Left ventricle myocardium inferior (tissue), 1 donor: ENCODE measurements around the gene TRIM29. TPM values are rescaled to one million over a fixed set of nuclear protein-coding genes. Genes with fewer than 3 reads are reported as not detected.

ENCODE experiments used
- DNase-seq: peaks from one replicate; pipeline ENCODE4 v3.0.0-alpha.2; 2020
- H3K27ac ChIP-seq: fragments of 200-600 bp; replicated peaks from 2 replicates; pipeline ENCODE4 v1.8.0; 2021
- H3K27me3 ChIP-seq: fragments of 200-600 bp; 2 replicates; pipeline ENCODE4 v1.8.0; 2021; ENCODE audit warnings: low read depth
- H3K36me3 ChIP-seq: fragments of 200-600 bp; 2 replicates; pipeline ENCODE4 v1.8.0; 2021
- H3K4me1 ChIP-seq: fragments of 200-600 bp; 2 replicates; pipeline ENCODE4 v1.8.0; 2021
- H3K4me3 ChIP-seq: fragments of 200-600 bp; 2 replicates; pipeline ENCODE4 v1.8.0; 2021; ENCODE audit warnings: mild to moderate bottlenecking, moderate library complexity
- H3K9me3 ChIP-seq: fragments of 200-600 bp; replicated peaks from 2 replicates; pipeline ENCODE4 v1.8.0; 2021
- CTCF ChIP-seq: fragments of 200-600 bp; IDR thresholded peaks from 2 replicates; pipeline ENCODE4 v1.8.0; 2021; ENCODE audit warnings: antibody characterized with exemption, mild to moderate bottlenecking, borderline replicate concordance
- intact Hi-C: fragments of 100-400 bp; cut with micrococcal nuclease; formaldehyde crosslinking; loops from one replicate; pipeline ENCODE4 v1.11.0; 2022
- total RNA-seq: library from RNA; stranded (reverse); fragmentation: NEBNext Ultra II Directional; extraction: Animal tissue kit (Norgen Biotek cat#: 25700); gene quantifications from one replicate; pipeline ENCODE4 v1.2.1, GENCODE V29; 2021
- donor health status: DM: no; HTN: yes; CAD: no; lungs with severe emphysema.

The TRIM29 gene
- total RNA-seq, 1 donor from 2014 or later = not detected

DNA sequence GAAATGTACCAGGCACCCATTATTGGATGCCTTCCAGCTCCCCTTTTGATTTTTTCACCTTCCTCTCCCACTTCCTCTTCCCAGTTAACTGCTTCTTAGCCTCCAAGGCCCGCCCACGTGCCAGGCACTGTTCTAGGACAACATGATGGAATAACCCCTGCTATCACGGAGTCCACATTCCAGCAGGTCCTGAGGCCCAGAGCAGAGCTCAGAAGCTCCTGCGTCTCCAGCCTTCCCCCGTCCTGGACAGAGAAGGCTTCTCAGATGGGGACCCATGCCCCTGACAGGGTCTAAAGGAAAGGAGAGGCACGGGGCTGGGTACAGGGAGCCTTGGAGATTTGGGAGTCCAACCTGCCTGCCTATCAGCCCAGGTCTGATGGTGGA is 29.1 kb downstream of the TRIM29 start:
- no peak overlapping the region for H3K27ac ChIP-seq
- H3K27me3 ChIP-seq = peaks cover 66% of the 10 kb centered on the region
- H3K4me3 ChIP-seq = no peak overlapping the region
- no peak for DNase-seq
- H3K36me3 ChIP-seq = no peaks in the 10 kb centered on the region
- H3K9me3 ChIP-seq = no peaks in the 10 kb centered on the region
- intact Hi-C loops = loop anchor here (5.0 kb wide), 1 partner anchor 436 kb away; no protein-coding TSS in a partner anchor
- TF ChIP-seq CTCF = no peak
- no peaks in the 10 kb centered on the region for H3K4me1 ChIP-seq

GRCh38 chr11:120108154-120108784 is 29.6 kb downstream of the TRIM29 start:
- Histone ChIP-seq H3K4me3 (no peak overlapping the region), H3K27ac (no peak overlapping the region), H3K36me3 (no peaks in the 10 kb centered on the region), H3K27me3 (peaks cover 67% of the 10 kb centered on the region), H3K4me1 (no peaks in the 10 kb centered on the region), H3K9me3 (no peaks in the 10 kb centered on the region)
- intact Hi-C loops = loop anchor here (5.0 kb wide), 1 partner anchor 436 kb away; no protein-coding TSS in a partner anchor
- peak; percentile 62 for DNase-seq
- peak; percentile 100 for TF ChIP-seq CTCF

GRCh38 chr11:120107692-120108091 is 30.2 kb downstream of the TRIM29 start:
- Histone ChIP-seq H3K4me1 (no peaks in the 10 kb centered on the region), H3K27ac (no peak overlapping the region), H3K4me3 (no peak overlapping the region), H3K27me3 (peaks cover 65% of the 10 kb centered on the region), H3K9me3 (no peaks in the 10 kb centered on the region), H3K36me3 (no peaks in the 10 kb centered on the region)
- intact Hi-C loops = loop anchor here (5.0 kb wide), 1 partner anchor 435 kb away; no protein-coding TSS in a partner anchor
- no peak for DNase-seq
- no peak for TF ChIP-seq CTCF

DNA sequence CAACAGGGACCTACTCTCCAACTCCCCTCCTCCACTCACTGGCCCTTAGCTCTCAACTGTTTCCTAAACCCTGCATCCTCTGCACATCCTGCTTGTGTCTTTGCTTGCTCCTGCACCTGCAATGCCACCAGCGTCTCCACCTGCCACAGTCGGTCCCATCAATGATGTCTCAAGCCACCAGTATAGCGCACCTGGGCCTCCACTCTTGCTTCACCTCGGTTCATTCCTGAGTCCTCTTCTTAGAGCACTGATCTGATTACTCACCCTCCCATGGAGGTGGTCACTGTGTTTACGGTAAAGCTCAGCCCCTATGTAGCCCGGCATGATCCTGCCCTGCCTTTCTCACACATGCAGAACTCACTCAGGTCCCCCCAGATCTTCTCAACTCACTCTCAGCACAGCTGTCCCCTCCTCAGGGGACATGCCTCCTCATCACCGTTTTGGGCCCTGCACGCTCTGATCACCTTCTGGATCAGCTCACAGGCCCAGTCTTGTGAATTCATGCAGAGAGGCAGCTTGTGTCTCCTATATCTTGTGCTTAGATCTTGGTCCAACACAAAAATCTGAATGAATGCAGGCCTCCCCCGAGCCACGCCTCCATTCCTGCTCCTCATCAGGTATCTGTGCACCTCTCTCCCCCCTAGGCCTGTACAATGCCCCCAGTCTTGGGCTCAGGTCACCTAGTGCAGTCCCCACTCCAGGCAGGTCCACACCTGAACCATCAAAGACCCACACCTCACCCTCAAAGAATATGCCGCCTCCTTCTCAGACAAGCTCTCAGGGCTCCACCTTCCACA is 31.4 kb downstream of the TRIM29 start:
- DNase-seq = no peak
- intact Hi-C loops = loop anchor here (5.0 kb wide), 1 partner anchor 434 kb away; no protein-coding TSS in a partner anchor
- peaks cover 67% of the 10 kb centered on the region for H3K27me3 ChIP-seq
- H3K27ac ChIP-seq = no peak overlapping the region
- H3K4me1 ChIP-seq = no peaks in the 10 kb centered on the region
- H3K36me3 ChIP-seq = no peaks in the 10 kb centered on the region
- H3K4me3 ChIP-seq = no peak overlapping the region
- H3K9me3 ChIP-seq = no peaks in the 10 kb centered on the region
- no peak for TF ChIP-seq CTCF

DNA sequence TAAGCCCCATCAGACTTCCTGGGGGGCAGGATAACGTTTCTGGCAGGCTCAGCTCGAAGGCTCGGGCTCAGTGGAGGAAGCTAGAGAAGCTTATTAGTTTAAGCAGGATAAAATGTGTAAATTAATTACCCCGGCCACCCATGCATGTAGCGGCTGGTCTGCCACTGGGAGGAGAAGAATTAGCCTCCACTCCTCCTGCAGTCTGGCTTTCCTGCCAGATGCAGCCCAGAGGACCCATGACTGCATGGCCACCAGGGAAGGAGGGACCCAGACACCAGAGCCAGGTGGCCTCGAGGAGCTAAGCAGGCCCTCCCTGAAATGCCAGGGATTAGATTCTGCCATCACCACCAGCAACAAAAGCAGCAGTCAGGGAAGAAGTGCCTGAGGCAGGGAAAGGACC is 32.3 kb downstream of the TRIM29 start:
- H3K4me1 ChIP-seq = no peaks in the 10 kb centered on the region
- DNase-seq = no peak
- H3K36me3 ChIP-seq = no peaks in the 10 kb centered on the region
- intact Hi-C loops = loop anchor here (5.0 kb wide), 1 partner anchor 433 kb away; no protein-coding TSS in a partner anchor
- H3K27me3 ChIP-seq = peaks cover 77% of the 10 kb centered on the region
- no peaks in the 10 kb centered on the region for H3K9me3 ChIP-seq
- no peak overlapping the region for H3K27ac ChIP-seq
- no peak overlapping the region for H3K4me3 ChIP-seq
- TF ChIP-seq CTCF = no peak
